H7 (cell line): Measurements from ENCODE around the gene KCNMB2. TPM values are rescaled to one million over a fixed set of nuclear protein-coding genes. Genes with fewer than 3 reads are reported as not detected.
"Not testable (repeated sequence)": the region's sequence is repeated elsewhere in the genome, so short reads cannot be mapped to it uniquely, and the experiment has no call there.

Experiments
- DNase-seq: peaks from one replicate; pipeline ENCODE4 v3.0.0; 2012
- H3K27me3 ChIP-seq: 2 replicates; pipeline ENCODE4 v1.6.0; 2011; ENCODE audit warnings: mild to moderate bottlenecking, low read length; ENCODE audit not compliant: control insufficient read depth, insufficient read depth
- H3K36me3 ChIP-seq: replicated peaks from 2 replicates; pipeline ENCODE4 v1.5.1; 2011; ENCODE audit warnings: low read length; ENCODE audit not compliant: control insufficient read depth, insufficient read depth
- H3K4me3 ChIP-seq: 2 replicates; pipeline ENCODE4 v1.5.1; 2011; ENCODE audit warnings: low read depth, mild to moderate bottlenecking, control low read depth, low read length, moderate library complexity; ENCODE audit not compliant: insufficient read depth
- total RNA-seq: library from RNA; depleted of rRNA; stranded (reverse); fragments of >200 nt; shearing (Covaris generic); gene quantifications from 2 replicates; pipeline ENCODE4 v1.2.3, GENCODE V29; 2014

Gene KCNMB2
- total RNA-seq, 1 experiment from 2014 or later, result not detected

- H3K27me3 ChIP-seq, DNase-seq, H3K36me3 ChIP-seq, H3K4me3 ChIP-seq: not testable (repeated sequence)
These were observed 209.8 kb downstream of the KCNMB2 start for GRCh38 chr3:178745861-178746655.

DNA sequence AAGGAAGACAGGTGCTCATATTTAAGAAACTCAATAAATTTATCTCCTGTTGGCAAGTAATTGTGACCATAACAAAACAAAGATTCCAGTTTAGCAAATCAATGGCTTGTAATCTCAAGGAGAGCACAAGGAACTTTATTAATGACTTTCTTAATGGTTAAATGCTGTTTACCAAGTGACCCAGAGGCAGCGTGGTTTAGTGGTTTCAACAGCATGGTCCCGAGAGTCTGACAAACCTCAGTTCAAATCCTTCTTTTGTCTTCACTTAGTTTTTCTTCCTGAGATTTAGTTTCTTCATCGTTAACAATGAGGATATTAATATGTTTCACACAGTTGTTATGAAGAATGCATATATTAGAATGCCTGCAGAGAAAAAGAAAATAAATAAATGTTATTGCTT lies 212.6 kb downstream of the KCNMB2 start:
- no peak for DNase-seq
- Histone ChIP-seq H3K4me3 (no peak overlapping the region), H3K36me3 (no peaks in the 10 kb centered on the region), H3K27me3 (no peaks in the 10 kb centered on the region)

DNA sequence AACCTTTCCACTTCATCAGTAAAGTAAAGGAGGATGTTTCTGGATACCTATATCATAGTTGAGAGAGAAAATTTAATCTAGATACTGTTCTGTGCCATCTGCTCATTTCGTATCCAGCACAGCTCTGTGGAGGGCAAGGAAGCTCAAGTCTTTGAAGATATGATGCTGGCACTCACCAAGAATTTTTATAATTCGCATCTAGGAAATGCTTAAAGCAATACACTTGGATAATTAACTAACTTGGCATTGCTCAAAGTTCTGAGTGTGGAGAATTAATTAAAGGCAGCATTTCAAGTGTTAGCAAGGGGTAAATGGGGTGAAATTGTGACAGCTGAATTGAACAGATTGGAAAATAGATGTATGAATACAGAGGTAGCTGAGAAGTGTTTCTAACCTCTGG lies 213.2 kb downstream of the KCNMB2 start:
- H3K36me3 ChIP-seq, result no peaks in the 10 kb centered on the region
- no peaks in the 10 kb centered on the region for H3K27me3 ChIP-seq
- DNase-seq, result no peak
- H3K4me3 ChIP-seq, result no peak overlapping the region

DNA sequence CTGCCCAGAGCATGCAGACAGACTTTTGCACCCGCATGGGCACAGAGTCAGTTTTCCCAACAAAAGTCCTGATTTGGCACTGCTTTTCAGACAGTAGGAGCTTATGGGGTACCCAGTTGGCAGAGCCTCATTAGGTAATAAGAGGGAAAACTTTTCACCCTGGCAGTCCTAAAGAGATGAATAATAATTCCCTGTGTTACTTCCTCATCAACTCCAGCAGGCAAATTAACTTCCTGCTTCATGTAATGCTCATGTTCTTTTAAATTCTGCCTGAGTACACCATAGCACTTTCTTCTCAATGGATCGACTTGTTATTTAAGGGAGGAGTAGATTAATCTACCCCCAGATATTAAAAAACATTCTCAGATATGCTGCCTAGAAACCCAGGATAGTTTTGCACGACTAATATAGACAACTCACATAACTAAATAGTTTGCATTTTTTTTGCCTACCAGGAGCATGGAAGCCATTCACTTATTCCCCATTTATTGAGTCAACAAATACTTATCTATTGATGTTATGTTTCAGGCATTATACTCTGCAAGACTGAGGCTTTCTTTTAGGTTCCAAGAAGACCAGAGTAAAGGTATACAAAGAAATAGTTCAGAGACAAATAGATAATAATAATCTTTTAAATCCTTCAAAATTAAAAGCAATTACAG lies 214.5 kb downstream of the KCNMB2 start:
- no peaks in the 10 kb centered on the region for H3K36me3 ChIP-seq
- no peak overlapping the region for H3K4me3 ChIP-seq
- DNase-seq, result no peak
- no peaks in the 10 kb centered on the region for H3K27me3 ChIP-seq

DNA sequence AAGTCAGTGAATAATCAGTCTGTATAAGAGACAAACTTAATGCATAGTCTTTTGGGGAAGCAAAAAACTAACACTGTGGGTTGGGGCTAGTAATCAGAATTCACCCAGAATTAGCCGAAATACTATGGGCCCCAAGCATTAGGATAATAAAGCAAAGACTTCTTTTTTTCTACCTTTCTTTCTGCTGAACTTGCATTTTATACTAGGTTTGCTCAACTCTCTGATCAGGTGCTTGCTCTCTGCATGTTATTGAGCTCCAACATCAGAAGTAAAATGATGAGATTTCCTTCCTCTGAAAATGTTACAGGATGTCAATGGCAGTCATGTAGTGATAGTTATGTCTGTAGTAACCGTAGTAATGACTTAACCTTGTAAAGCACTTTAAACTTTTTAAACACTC lies 216.6 kb downstream of the KCNMB2 start:
- Histone ChIP-seq H3K36me3 (no peaks in the 10 kb centered on the region), H3K27me3 (no peaks in the 10 kb centered on the region), H3K4me3 (no peak overlapping the region)
- DNase-seq, result no peak

DNA sequence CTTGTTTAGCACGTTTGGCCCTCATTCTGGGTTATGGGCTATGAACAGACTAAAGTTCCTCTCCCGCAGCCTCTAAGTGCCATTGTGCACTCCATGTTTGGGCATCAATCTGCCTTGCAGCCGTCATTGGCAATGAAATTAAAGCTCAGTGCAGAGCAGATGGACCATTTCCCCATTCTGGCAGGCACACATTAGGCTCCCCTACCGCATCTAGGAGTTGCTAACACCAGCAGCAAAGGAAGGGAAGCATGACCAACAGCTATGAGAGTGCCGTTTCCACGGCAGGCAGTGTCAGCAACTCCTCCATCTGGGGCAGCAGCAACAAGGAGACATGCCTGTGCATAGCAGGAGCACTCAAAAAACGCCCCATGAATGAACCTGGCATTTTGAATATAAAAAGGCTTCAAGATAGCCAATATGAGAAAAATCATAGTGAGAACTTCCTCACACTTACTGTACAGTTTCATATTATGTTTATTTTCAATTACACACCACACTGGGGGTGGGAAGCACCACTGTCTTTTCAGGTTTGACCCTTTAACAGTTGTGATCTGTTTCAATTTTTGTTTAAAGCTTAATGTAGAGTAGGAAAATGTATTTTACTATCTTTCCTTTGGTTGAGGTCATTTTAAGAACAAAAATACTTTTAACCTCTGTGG lies 218.7 kb downstream of the KCNMB2 start:
- DNase-seq, result no peak
- Histone ChIP-seq H3K4me3 (no peak overlapping the region), H3K27me3 (no peaks in the 10 kb centered on the region), H3K36me3 (no peaks in the 10 kb centered on the region)

DNA sequence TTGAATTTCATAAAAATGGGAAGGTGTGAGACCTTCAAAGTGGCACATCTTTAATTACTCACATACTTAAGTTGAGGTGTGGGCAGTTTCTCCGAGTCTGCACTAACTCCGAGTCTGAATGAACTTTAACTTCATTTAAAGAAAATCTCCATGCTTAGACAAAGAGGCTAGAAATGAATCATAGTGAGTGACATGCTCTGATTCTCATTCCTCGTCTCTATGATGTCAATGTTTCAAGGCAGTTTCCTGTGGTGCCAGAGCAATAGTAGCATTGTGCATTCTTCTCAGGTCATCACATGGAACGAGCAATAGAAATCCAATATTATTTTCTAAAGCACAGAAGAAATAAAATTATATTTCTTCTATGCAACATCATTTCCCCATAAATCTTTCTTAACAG lies 224.8 kb downstream of the KCNMB2 start:
- Histone ChIP-seq H3K36me3 (no peaks in the 10 kb centered on the region), H3K27me3 (no peaks in the 10 kb centered on the region), H3K4me3 (no peak overlapping the region)
- DNase-seq, result no peak

GRCh38 chr3:178761461-178761860 lies 225.2 kb downstream of the KCNMB2 start:
- no peaks in the 10 kb centered on the region for H3K27me3 ChIP-seq
- H3K4me3 ChIP-seq, result no peak overlapping the region
- no peak for DNase-seq
- H3K36me3 ChIP-seq, result no peaks in the 10 kb centered on the region

DNA sequence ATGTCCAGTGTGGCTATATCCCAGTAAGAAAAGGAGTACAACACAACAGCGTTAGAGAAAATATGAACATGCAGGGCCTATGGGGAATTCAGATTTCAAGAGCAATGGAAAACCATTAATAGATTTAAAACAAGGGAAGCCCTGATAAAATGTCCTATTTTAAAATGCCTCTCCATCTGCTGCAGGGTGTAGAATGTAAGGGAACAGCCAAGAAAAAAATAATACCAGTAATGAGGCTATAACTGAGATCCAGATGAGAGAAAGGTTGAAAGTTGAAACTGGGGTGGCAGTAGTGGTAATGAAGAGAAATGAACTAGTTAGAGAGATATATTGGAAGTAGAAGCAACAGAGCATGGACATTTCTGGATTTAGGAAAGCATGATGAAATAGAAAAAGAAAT lies 226.1 kb downstream of the KCNMB2 start:
- Histone ChIP-seq H3K27me3 (no peaks in the 10 kb centered on the region), H3K4me3 (no peak overlapping the region), H3K36me3 (no peaks in the 10 kb centered on the region)
- DNase-seq, result no peak

- Histone ChIP-seq H3K36me3 (no peaks in the 10 kb centered on the region), H3K4me3 (no peak overlapping the region), H3K27me3 (no peaks in the 10 kb centered on the region)
- DNase-seq, result no peak
These were observed 229.2 kb downstream of the KCNMB2 start for GRCh38 chr3:178765472-178765871.

- Histone ChIP-seq H3K4me3 (no peak overlapping the region), H3K36me3 (no peaks in the 10 kb centered on the region), H3K27me3 (no peaks in the 10 kb centered on the region)
- no peak for DNase-seq
These were observed 231.3 kb downstream of the KCNMB2 start for GRCh38 chr3:178767581-178767980.

DNA sequence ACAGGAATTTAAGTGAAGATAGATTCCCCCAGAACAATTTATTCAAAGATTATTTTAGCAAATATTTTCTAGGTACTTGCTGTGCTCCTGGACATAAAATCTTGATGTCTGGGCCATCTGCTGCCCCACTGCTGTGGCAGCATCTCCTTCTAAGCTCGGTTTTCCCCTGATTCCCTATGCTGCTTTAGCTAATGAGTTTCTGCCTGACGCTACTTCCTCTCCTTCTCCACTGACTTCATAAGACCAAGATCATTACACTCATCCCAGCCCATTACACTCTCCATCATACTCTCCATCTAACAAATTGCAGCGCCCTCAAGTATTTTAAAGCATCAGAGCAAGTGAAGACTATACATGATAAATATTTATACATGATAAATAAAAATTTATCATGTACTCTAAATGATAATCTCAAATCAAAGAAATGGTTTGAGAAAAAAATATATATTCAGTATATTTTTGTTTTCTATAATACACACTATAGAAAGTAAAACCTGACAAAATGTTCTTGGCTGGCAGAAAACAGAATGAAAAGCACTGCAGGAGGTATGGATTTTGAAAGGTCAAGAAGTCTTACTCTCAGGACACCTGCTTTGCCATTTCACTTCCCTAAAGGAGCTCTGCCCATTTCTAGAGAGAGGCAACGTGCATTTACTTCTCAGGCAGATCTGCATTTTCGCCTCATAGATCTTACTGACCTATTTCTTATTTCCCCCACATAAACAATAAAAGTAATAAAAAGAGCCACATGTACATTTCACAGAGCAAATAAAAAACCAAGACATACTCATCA lies 232.0 kb downstream of the KCNMB2 start:
- Histone ChIP-seq H3K27me3 (no peaks in the 10 kb centered on the region), H3K4me3 (no peak overlapping the region), H3K36me3 (no peaks in the 10 kb centered on the region)
- no peak for DNase-seq

GRCh38 chr3:178771511-178771910 lies 235.3 kb downstream of the KCNMB2 start:
- no peaks in the 10 kb centered on the region for H3K27me3 ChIP-seq
- H3K4me3 ChIP-seq, result no peak overlapping the region
- no peak for DNase-seq
- no peaks in the 10 kb centered on the region for H3K36me3 ChIP-seq

DNA sequence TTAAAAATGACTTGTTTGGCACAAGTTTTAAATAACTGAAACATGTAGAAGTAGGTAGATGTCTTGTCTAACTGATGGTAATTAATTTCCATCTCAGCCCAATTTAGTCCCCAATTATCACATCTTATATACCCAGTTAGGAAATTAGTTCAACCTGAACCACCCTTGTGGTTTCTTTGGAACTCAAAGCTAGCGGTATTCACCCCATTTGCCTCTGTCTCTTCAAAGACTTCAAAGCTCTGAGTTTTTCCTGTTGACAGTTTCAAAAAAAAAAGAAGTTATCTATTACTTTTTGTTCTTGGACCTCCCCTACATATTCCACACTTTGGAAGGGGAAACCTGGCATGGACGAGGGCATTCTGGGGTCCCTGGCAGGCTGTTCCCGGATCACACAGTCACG lies 236.5 kb downstream of the KCNMB2 start:
- DNase-seq, result no peak
- Histone ChIP-seq H3K4me3 (no peak overlapping the region), H3K27me3 (no peaks in the 10 kb centered on the region), H3K36me3 (no peaks in the 10 kb centered on the region)
